GM18499 (cell line): Measurements from ENCODE around the gene VAMP5.
"Not testable (repeated sequence)": the region's sequence is repeated elsewhere in the genome, so short reads cannot be mapped to it uniquely, and the experiment has no call there.

Experiments used
- ATAC-seq: cut with Tn5 transposase; IDR thresholded peaks from one replicate; pipeline ENCODE4 v1.9.1; 2021; ENCODE audit warnings: moderate number of reproducible peaks; ENCODE audit not compliant: insufficient read depth, unreplicated experiment

VAMP5 gene

DNA sequence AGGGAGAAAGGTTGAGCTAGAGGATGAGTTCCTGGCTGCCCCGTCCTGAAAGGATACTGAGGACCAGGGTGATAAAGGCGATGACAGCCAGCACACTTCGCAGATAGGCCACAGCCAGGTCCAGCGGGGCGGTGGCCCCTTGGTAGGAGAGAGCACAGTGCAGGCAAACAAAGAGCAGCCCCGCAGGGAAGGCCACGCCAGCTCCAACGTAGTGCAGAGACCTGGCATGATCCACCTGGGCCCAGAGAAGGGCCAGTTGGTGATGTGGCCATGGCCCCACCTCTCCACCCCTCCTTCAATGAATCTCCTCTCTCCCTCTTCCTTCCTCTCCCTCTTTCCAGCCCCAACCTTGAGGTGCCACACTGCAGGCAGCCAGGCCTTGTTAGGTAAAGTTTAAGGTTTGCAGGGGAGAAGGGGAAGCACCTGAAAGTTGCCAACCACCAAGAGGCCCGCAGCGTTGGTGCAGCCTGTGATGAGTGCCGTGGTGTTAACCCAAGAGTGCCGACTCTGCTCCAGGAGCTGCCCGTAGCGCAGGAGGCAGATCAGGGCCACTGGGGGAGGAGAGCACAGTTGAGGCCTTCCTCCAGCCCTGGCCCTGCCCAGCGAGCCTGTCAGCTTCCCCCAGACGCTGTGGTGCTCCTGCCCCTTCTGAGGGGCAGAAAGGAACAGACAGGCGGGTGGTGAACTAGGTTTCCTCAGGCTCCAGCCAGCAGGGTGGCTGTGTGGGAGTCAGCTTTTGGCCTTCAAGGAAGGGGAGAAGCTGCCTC is 15.4 kb downstream of the VAMP5 start:
- no peak for ATAC-seq

DNA sequence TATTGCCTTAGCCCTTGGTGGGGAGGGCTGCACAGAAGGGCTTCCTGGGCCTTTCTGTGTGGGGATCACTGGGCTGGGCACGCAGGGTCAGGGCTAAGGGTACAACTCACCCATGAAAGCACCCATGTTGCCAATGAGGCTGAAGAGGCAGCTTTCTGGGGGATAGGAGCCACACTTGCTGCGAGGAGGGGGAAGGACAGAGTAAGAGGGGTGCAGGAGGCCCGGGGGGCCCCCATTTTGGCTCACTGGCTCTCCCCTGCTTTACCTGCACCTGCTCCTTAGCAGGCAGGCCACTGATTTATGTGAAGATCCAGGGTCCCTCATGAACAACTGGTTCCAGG is 16.0 kb downstream of the VAMP5 start:
- no peak for ATAC-seq

DNA sequence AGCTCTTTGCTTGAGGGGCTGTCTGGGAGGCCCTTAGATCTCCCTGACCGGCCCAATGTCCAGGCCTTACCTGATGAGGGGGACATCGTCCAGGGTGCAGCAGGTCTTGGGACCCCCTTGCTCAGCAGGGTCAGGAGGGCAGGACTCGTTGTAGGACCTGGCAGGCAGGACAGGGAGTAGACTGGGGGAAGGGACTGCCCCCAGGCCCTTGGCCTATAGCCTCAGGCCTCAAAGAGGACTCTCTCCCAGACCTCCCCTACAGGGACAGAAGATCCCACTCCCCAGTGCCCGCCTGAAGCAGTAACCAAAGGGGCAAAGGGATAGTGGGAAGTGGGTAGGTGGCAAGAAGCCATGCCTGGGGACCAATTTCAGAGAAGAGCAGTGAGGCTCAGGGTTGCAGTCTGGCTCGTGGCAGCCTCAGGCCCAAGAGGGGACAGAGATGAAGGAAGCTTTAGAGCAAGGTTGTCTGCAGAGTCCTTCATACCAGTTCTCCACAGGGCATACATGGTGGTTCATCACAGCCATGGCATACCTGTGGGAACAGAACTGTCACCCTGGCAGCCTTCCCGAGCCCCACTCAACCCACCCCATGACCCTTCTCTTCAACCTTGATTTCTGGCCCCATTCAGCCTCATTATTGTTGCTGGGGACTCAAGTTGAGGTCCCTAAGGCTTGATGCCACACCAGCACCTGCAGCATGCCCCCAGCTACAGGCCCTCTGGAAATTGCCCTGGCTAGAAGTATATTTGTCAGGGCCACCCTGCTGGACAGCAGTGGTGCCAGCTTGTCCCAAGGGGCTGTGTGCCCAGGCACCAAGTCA is 16.9 kb downstream of the VAMP5 start:
- ATAC-seq = no peak

DNA sequence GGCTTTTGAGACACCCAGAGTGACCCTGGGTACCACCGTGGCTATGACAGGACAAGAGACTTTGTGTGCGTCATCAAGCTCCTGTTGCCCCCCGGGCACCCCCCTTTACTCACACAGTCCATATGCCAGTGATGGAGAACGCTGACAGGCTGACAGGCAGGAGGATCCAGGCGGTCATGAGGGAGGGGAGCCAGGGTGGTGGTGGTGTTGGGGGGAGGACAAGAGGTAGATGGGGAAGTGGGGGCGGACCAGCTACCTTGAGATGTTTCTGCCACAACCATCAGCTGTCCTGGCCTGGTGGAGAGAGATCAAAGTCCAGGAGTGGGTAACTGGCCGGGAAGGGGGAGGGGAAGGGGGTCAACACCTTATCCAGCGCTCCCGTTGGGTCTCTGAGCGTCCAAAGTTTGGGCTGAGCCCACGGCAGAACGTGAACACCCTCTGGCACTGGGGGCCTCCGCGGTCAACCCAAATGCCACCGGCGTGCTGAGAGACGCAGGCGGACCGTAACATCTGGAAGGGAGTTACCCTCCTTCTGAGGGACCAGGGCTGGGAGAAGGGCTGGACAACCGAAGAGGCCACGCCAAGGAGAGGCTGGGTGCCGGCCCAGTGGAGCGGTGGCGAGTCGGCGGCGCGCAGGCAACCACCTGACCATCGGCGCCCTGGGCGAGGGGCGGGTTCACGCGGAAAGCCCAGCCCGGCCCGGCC is 17.7 kb downstream of the VAMP5 start:
- ATAC-seq = peak; percentile 19

DNA sequence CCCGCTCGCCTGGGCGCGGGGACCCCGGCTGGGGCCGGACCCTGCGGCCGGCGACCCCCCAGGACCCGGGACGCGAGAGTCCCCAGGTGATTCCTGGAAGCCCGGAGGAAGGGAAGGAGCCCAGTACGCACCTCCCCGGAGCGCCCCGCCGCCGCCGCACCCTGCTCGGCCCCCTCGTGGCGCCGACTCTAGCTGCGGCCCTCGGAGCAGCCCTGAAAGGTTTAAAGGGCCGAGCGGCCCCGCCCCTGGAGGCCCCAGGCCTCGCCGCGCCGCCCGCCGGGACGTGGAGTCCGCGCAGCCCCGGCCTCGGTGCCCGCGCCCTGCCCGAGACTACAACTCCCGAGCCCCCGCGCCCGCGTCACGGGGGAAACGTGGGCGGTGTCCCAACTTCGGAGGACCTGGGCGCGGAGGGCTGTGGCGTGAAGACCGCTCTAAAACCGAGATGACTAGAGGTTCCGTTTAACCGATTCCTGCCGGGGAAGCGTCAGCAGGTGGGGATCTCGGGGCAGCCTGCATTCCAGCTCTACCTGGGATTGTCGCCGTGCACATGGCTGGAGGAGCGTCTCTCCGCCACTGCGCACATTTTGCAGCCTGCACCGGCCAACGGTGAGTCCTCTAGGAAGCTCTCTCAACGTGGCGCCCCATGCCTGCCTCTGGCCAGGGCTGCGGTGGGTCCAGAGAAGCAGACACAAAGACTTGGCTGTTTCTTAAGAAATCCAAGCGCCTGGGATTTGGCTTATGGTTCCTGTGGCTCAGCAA is 18.4 kb downstream of the VAMP5 start, which contains the start of gene TMEM150A:
TMEM150A (minus strand) TSS at position 223 of the 759 bp plus-strand sequence. CDS start 750 bp downstream, outside the sequence.
- peak; percentile 49 for ATAC-seq

DNA sequence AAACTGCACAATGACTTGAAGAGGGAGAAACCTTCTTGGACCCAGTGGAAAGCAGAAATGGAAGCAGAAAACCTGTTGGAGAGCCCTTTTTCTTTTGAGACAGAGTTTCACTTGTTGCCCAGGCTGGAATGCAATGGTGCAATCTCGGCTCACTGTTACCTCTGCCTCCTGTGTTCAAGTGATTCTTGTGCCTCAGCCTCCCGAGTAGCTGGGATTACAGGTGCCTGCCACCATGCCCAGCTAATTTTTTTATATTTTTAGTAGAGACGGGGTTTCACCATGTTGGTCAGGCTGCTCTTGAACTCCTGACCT is 19.9 kb downstream of the VAMP5 start:
- ATAC-seq = not testable (repeated sequence)

DNA sequence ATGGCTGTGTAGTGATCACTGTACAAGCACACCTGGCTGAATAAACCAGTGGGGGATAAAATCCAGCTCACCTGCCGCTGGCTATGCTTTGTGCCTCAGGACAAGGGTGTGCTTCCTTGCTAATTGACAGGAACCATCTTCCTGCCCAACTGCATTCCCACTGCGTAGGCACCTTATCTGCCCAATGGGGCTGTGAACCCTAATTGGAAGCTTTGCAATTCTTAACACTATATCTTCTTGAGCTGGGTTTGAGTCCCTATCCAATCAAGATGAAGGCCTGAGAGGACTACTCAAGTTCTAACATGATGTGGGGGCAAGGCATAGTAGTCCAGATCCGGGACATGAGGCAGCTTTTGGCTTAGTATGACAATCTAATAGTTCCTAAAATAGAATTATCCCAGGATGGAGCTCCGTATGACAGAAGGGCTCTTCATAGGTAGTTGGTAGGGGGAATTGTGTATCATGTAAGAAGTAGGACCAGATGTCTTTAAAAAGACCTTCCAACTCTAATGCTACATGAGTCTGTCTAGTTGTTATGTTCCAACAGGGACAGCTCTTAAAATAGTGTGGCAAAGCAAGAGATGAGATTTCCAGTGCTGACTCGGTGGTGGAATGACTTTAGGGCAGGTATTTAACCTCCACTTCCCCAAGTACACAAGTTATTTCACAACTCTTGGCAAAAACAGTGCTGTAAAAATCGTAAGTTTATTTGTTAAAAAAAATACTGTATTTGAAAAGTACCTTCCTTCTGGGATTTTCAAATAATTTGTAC is 20.5 kb downstream of the VAMP5 start:
- no peak for ATAC-seq

DNA sequence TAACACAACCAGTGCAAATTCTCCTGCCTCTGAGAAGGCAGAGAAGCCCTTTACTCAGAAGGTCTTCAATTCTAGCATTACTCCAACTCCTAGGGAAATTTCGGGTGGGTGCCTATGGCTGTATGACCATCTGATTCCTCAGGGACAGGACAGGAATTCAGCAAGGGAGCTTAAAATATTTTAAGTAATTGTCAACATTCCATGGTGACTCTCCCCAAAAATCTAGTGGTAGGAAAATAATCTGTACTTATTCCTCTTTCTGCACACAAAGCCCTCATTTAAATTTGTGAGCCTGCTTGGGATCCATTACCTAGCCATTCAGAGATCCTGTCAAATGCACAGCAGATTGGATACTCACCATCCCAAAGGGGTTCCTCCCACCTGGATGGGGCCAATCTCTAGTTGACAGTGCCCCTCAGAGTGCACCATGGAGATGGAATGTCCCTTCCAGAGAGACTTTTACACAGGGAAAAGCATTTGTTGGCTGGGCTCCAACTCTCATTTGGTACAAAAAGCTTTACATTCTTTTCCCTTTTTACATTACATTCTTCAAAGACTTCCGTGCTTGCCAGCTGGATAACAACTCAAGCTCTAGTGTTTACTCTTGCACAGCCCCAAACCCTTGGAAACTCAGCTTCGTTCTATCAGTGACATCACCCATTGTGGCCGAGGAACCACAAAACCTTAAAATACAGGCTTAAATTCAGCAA is 21.3 kb downstream of the VAMP5 start:
- no peak for ATAC-seq

DNA sequence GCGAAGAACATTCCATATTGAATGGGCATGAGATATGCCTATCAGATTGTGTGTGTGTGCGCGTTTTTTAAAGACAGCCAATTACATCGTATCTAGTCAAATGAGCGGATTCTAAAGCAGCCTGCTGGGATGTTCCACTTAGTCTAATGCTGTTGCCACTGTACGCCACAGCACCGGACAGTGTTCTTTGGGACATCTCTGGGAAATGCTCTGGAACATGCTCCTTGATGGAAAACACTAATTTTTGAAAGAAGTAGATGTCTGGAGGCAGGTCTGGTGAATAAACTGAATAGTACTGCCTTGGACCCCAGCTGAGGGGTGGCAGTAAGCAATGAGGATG is 21.9 kb downstream of the VAMP5 start:
- no peak for ATAC-seq

DNA sequence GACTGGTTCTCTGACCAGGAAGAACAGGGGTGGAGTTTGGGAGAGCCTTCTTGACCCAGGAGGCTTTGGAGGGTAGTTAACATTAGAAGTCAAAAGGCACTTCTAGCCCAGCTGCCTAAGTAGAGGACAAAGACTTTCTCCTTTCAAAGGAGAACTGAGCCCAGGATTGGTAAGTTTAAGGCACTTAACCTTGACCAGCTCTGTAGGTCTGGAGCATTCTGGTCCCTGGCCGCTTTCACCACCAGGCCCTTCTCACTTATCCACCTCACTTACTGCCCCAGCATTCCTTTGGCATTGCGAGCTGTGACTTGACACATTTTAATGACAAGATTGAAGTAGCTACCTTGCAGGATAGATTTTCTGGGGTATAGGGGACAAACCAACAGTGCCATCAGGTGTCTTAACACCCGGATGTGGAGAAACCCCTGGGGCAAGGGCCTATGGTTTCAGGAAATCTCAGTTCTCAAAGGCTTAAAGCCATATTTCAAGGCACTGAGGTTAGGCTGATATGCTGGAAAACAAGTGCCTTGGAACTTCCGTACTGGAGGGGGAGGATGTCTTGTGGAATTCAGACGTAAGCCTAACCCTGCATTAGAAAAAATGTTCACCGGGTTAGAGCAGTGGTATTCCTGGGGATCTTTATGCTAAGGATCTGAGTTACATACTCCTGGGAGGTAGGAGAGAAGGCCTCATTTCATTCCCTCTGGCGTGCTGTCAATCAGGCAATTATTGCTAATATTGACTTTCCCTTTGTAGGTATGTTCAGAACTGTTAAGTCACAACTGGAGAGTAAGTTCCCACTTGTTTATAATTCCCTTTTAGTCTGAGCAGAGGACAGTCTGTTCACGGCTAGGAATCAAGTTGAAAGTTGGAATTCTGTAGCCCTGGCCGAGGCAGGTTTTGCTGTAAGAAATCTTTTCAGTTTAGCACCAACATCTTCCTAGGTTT is 23.3 kb downstream of the VAMP5 start:
- no peak for ATAC-seq

DNA sequence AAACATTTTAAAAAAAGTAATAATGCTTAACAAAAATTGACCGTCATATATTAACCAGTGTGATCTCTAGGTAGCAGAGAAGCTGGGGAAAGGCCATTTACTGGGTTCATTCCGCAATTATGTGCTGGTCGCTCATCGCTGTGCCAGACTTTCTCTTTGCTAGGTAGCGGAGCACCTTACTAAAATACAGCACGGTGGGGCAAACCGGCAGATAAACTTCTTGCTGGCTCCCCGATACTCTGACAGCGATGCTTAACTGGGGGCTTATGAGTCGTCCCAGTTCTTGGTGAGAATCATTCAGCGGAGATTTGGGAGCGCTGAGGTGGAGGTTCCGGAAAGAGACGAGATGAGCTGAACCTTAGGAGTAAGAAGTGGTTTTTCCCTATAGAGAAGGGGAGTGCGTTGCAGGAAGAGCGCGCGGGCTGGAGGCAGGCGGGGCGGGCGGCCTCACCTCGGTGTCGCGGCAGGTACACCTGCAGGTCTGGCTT is 27.0 kb downstream of the VAMP5 start:
- no peak for ATAC-seq

DNA sequence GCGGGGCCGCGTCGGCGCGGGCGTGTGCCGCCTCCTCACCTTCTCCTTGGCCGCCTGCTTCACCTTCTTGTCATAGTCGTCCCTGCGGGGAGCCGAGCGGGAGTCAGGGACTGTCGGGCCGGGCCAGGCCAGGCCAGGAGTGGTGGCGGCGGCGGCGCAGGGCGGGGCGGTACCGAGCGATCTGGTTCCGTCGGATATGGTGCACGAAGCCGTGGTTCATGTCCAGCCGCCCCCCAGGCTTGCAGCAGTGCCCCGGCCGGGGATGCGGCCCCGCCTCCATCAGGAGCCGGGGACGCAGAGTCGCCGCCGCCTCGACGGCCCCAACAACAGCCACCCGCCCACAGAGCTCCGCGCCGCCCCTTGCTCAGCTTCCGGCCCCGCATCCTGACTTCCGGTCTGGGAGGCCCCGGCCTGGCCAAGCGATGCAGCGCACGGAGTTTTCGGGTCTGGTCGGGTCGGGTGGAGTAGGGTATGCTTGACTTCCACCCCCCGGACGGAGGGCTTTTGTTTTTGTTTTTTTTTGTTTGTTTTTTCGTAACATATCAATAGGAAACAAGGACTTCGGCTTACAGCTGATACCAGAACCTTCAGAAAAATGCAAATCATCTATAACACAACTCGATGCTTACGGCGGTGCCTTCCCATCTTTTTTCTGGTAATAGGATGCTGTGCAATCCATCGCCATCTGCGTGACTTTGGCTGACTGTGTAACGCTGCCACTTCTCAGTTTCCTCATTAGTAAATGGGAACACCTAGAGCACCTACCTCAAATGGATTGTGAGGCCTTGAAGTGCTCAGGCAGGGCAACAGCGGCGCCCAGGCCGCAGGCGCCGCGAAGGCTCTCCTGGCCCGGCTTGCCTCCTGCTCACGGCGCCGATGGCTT is 27.7 kb downstream of the VAMP5 start, which contains the start of gene C2orf68:
C2orf68 (minus strand) TSS at position 362 of the 883 bp plus-strand sequence; CDS start at position 280, 82 bp downstream.
- peak; percentile 42 for ATAC-seq

DNA sequence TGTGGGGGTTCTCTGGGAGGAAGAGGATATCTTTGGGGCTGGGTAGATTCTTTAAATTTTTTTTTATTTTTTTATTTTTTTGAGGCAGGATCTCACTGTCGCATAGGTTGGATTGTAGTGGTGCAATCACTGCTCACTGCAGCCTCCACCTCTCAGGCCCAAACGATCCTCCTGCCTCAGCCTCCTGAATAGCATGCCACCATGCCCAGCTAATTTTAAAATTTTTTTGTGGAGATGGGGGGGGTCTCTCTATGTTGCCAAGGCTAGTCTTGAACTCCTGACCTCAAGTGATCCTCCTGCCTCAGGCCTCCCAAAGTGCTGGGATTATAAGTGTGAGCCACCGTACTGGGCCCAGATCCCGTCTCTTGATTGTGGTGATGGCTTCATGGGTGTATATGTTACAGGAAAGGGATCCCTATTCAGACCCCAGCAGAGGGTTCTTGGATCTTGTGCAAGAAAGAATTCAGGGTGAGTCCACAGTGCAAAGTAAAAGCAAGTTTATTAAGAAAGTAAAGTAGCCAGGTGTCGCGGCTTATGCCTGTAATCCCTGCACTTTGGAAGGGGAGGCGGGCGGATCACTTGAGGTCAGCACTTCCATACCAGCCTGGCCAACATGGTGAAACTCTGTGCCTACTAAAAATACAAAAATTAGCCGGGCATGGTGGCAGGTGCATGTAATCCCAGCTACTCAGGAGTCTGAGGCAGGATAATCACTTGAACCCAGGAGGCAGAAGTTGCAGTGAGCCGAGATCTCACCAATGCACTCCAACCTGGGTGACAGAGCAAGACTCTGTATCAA is 29.7 kb downstream of the VAMP5 start:
- ATAC-seq = no peak

DNA sequence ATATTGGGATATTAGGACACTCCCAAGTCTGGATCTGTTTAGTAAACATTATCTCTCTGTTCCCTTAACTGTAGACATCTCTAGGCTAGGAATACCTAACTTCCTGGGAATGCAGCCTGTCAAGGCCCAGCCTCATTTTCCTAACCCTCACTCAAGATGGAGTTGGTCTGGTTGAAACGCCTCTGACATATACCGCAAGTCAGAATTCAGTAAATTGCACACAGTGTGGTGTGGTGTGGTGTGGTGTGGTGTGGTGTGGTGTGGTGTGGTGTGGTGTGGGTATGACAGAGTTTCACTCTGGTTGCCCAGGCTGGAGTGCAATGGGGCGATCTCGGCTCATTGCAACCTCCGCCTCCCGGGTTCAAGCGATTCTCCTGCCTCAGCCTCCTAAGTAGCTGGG is 30.5 kb downstream of the VAMP5 start:
- not testable (repeated sequence) for ATAC-seq

DNA sequence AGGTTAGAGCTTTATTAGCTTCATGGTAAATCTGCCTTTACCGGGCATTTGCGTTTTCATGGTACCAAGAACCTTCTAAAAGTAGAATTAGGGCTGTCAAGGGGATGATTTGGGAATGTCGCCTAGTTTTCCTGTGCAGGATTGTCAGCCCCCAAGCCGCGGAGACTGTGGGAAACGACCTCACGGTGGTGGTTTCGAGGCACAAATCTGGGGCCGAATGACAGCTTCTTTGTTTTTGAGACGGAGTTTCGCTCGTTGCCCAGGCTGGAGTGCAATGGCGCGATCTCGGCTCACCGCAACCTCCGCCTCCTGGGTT is 31.1 kb downstream of the VAMP5 start:
- ATAC-seq = no peak

DNA sequence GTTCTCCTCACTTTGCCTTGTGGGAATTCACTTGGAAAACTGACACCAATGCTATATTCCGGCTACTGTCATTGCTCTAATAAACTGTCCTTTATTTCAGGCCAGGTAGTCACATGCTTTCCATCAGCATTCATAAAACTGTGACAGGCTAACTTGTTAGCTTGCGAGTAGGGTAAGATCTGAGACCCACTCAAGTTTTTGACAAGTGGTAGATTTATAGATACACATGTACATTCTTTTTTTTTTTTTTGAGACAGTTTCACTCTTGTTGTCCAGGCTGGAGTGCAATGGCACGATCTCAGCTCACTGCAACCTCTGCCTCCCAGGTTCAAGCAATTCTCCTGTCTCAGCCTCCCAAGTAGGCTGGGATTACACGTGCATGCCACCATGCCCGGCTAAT is 33.5 kb downstream of the VAMP5 start:
- ATAC-seq = not testable (repeated sequence)
